ENCODE data around the gene NOL3. TPM values are rescaled to one million over a fixed set of nuclear protein-coding genes. Genes with fewer than 3 reads are reported as not detected.
A peak's percentile ranks its signal among the peaks of the same experiment; 100 is the strongest.

The NOL3 gene
- total and polyA plus RNA-seq, 2 of the 13 experiments (the other 11 are each of a cell fraction or from before 2014, with no cell fraction given), result 5.7 to 20.5 TPM

DNA sequence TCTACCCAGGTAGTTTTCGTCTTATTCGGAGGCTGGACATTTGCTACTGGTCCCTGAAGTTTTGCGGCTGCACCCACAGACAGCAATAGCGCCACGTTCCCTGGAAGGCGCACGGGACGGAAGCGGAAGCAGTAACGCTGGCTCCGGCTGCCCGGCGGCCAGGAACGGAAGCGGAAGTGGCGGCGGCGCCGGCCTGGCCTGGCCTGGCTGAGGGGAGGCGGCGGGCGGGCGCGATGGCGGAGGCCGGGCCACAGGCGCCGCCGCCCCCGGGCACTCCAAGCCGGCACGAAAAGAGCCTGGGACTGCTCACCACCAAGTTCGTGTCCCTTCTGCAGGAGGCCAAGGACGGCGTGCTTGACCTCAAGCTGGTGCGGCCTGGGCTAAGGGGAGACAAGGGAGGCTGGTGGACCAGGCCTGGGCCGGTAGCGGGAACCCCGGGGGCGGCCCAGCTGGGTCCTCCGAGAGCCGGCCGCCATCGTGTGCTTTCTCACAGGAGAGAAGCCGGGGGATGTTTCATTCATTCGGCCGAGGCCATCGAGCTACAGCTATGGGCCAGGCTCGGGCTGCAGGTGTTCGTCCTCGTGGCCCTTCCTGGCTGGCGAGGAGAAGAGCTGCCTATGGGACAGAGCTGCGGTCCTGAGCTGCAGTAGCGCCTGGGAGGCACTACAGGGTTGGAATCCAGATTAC is 21.8 kb downstream of the NOL3 start, which contains the start of gene E2F4 (continued):
- TF ChIP-seq, protein P1, sequence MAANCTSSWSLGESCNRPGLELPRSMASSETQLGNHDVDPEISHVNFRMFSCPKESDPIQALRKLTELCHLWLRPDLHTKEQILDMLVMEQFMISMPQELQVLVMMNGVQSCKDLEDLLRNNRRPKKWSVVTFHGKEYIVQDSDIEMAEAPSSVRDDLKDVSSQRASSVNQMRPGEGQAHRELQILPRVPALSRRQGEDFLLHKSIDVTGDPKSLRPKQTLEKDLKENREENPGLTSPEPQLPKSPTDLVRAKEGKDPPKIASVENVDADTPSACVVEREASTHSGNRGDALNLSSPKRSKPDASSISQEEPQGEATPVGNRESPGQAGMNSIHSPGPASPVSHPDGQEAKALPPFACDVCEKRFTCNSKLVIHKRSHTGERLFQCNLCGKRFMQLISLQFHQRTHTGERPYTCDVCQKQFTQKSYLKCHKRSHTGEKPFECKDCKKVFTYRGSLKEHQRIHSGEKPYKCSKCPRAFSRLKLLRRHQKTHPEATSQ (CRISPR knock-in tag; IDR thresholded peaks at IDR 0.05; ENCODE audit: borderline replicate concordance), result no peak; the same call in 1 of the 2 replicates
- TF ChIP-seq ZNF367 (CRISPR knock-in tag; IDR thresholded peaks at IDR 0.05; ENCODE audit: borderline replicate concordance) (peak; percentile 57; the same call in 1 of the 2 replicates), FOSL1 (CRISPR knock-in tag; IDR thresholded peaks at IDR 0.05; ENCODE audit: borderline replicate concordance) (no peak), REL (CRISPR knock-in tag; conservative IDR thresholded peaks at IDR 0.05) (no peak), RAD51 (IDR thresholded peaks at IDR 0.05; ENCODE audit: borderline replicate concordance) (no peak), ZNF619 (CRISPR knock-in tag; IDR thresholded peaks at IDR 0.05) (no peak), KMT2A (CRISPR knock-in tag; IDR thresholded peaks at IDR 0.05) (peak; percentile 81), ZNF720 (CRISPR knock-in tag; IDR thresholded peaks at IDR 0.05) (no peak), HOXA5 (CRISPR knock-in tag; IDR thresholded peaks at IDR 0.05) (peak; percentile 82), STAG1 (CRISPR knock-in tag; IDR thresholded peaks at IDR 0.05) (no peak), KDM4B (CRISPR knock-in tag; IDR thresholded peaks at IDR 0.05) (no peak)
- TF ChIP-seq, protein P2, sequence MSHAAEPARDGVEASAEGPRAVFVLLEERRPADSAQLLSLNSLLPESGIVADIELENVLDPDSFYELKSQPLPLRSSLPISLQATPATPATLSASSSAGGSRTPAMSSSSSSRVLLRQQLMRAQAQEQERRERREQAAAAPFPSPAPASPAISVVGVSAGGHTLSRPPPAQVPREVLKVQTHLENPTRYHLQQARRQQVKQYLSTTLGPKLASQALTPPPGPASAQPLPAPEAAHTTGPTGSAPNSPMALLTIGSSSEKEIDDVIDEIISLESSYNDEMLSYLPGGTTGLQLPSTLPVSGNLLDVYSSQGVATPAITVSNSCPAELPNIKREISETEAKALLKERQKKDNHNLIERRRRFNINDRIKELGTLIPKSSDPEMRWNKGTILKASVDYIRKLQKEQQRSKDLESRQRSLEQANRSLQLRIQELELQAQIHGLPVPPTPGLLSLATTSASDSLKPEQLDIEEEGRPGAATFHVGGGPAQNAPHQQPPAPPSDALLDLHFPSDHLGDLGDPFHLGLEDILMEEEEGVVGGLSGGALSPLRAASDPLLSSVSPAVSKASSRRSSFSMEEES (CRISPR knock-in tag; IDR thresholded peaks at IDR 0.05), result peak; percentile 55
- TF ChIP-seq, protein P3, sequence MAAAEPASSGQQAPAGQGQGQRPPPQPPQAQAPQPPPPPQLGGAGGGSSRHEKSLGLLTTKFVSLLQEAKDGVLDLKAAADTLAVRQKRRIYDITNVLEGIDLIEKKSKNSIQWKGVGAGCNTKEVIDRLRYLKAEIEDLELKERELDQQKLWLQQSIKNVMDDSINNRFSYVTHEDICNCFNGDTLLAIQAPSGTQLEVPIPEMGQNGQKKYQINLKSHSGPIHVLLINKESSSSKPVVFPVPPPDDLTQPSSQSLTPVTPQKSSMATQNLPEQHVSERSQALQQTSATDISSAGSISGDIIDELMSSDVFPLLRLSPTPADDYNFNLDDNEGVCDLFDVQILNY (CRISPR knock-in tag; conservative IDR thresholded peaks at IDR 0.05), result no peak; the same call in 1 of the 2 replicates
- TF ChIP-seq, protein P4, sequence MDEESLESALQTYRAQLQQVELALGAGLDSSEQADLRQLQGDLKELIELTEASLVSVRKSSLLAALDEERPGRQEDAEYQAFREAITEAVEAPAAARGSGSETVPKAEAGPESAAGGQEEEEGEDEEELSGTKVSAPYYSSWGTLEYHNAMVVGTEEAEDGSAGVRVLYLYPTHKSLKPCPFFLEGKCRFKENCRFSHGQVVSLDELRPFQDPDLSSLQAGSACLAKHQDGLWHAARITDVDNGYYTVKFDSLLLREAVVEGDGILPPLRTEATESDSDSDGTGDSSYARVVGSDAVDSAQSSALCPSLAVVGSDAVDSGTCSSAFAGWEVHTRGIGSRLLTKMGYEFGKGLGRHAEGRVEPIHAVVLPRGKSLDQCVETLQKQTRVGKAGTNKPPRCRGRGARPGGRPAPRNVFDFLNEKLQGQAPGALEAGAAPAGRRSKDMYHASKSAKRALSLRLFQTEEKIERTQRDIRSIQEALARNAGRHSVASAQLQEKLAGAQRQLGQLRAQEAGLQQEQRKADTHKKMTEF (CRISPR knock-in tag; IDR thresholded peaks at IDR 0.05), result peak; percentile 73
- TF ChIP-seq, protein P5, sequence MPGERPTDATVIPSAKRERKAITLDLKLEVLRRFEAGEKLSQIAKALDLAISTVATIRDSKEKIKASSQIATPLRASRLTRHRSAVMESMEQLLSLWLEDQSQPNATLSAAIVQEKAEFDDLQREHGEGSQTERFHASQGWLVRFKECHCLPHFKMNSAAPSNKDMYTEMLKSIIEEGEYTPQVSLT (CRISPR knock-in tag; IDR thresholded peaks at IDR 0.05; ENCODE audit: borderline replicate concordance, low read depth), result no peak; the same call in 1 of the 2 replicates
- TF ChIP-seq, protein P6, sequence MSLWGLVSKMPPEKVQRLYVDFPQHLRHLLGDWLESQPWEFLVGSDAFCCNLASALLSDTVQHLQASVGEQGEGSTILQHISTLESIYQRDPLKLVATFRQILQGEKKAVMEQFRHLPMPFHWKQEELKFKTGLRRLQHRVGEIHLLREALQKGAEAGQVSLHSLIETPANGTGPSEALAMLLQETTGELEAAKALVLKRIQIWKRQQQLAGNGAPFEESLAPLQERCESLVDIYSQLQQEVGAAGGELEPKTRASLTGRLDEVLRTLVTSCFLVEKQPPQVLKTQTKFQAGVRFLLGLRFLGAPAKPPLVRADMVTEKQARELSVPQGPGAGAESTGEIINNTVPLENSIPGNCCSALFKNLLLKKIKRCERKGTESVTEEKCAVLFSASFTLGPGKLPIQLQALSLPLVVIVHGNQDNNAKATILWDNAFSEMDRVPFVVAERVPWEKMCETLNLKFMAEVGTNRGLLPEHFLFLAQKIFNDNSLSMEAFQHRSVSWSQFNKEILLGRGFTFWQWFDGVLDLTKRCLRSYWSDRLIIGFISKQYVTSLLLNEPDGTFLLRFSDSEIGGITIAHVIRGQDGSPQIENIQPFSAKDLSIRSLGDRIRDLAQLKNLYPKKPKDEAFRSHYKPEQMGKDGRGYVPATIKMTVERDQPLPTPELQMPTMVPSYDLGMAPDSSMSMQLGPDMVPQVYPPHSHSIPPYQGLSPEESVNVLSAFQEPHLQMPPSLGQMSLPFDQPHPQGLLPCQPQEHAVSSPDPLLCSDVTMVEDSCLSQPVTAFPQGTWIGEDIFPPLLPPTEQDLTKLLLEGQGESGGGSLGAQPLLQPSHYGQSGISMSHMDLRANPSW (CRISPR knock-in tag; IDR thresholded peaks at IDR 0.05; ENCODE audit: borderline replicate concordance), result no peak
- TF ChIP-seq, protein P7, sequence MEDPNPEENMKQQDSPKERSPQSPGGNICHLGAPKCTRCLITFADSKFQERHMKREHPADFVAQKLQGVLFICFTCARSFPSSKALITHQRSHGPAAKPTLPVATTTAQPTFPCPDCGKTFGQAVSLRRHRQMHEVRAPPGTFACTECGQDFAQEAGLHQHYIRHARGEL (CRISPR knock-in tag; IDR thresholded peaks at IDR 0.05), result no peak
- TF ChIP-seq, protein P8, sequence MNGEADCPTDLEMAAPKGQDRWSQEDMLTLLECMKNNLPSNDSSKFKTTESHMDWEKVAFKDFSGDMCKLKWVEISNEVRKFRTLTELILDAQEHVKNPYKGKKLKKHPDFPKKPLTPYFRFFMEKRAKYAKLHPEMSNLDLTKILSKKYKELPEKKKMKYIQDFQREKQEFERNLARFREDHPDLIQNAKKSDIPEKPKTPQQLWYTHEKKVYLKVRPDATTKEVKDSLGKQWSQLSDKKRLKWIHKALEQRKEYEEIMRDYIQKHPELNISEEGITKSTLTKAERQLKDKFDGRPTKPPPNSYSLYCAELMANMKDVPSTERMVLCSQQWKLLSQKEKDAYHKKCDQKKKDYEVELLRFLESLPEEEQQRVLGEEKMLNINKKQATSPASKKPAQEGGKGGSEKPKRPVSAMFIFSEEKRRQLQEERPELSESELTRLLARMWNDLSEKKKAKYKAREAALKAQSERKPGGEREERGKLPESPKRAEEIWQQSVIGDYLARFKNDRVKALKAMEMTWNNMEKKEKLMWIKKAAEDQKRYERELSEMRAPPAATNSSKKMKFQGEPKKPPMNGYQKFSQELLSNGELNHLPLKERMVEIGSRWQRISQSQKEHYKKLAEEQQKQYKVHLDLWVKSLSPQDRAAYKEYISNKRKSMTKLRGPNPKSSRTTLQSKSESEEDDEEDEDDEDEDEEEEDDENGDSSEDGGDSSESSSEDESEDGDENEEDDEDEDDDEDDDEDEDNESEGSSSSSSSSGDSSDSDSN (CRISPR knock-in tag; IDR thresholded peaks at IDR 0.05), result peak; percentile 90; the same call in 1 of the 2 replicates
